NCI-H2196 (cell line): ENCODE measurements around the gene SKI.
"Not testable (repeated sequence)": the region's sequence is repeated elsewhere in the genome, so short reads cannot be mapped to it uniquely, and the experiment has no call there.

ENCODE experiments used
- DNase-seq: peaks from one replicate; lab custom pipeline; 2025; ENCODE audit not compliant: unreplicated experiment; lab: John Stamatoyannopoulos, UW

SKI gene

GRCh38 chr1:2290595-2291510, 62.7 kb downstream of the SKI start:
- no peak for DNase-seq

- DNase-seq, result no peak
These were observed 63.5 kb downstream of the SKI start for GRCh38 chr1:2291577-2291976.

DNA sequence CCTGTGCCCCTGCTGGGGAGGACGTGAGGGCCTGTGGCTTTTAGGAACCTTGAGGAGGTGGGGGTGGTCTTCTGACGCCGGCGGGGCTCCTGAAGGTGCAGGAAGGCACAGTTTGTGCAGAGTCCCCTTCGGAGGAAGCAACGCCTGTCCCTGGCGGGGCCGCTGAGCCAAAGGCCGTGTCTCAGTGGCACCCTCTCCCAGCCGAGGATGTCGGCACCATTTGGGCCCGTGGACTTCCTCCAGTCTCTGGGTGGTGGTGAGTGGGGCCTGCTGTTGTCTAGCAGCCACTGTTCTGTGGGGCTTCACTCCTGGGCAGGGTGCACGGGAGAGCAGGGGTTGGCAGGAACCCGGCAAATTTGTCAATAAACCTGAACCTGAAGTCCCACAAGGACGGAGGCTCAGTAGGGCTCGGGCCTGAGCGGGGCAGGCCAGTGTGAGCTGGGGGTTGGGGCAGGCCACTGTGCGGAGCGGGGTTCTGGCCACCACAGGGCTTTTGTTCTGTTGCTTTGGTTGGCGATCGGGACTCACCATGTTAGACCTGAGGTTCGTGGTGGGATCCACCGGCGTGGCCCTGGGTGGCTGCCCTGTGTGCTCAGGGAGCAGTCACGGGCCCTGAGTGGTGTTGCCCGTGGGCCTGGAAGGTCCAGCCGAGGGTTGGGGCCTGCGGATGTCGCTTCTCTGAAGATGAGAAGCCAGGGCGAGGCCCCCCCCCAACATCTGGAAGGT, 64.8 kb downstream of the SKI start:
- DNase-seq, result no peak

GRCh38 chr1:2294033-2294724, 66.1 kb downstream of the SKI start:
- DNase-seq, result no peak

DNA sequence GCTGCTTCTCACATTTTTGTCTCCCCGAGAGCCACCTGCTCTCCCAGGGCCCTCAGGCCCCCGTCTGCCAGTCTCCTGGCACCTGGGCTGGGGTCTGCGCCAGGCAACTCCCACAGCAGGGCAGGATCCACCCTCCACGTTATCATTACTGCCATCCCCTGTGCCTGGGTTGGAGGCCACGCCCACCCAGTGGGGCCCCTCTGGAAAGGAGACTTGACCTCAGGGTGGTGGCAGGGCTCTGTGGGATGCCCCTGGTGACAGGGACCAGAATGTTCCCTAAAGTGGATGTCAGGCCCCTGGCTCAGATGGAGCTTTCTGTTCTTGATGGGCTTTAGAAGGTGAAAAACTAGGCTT, 66.6 kb downstream of the SKI start:
- no peak for DNase-seq

- DNase-seq, result no peak
These were observed 67.4 kb downstream of the SKI start for GRCh38 chr1:2295526-2295925.

DNA sequence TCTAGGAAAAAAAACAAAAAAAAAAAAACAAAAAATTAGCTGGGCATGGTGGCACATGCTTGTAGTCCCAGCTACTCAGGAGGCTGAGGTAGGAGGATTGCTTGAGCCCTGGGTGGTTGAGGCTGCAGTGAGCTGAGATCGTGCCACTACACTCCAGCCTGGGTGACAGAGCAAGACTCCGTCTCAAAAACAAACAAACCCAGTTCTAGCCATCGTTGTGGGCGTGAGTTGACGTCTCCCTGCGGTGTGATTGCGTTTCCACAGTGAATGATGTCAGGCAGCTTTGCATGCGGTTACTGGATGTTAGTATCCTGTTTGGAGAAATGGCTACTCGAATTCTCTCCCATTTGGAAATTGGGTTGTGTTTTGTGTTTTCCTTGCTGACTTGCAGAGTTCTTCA, 68.1 kb downstream of the SKI start:
- DNase-seq, result not testable (repeated sequence)

GRCh38 chr1:2296614-2297013, 68.5 kb downstream of the SKI start:
- DNase-seq, result no peak

DNA sequence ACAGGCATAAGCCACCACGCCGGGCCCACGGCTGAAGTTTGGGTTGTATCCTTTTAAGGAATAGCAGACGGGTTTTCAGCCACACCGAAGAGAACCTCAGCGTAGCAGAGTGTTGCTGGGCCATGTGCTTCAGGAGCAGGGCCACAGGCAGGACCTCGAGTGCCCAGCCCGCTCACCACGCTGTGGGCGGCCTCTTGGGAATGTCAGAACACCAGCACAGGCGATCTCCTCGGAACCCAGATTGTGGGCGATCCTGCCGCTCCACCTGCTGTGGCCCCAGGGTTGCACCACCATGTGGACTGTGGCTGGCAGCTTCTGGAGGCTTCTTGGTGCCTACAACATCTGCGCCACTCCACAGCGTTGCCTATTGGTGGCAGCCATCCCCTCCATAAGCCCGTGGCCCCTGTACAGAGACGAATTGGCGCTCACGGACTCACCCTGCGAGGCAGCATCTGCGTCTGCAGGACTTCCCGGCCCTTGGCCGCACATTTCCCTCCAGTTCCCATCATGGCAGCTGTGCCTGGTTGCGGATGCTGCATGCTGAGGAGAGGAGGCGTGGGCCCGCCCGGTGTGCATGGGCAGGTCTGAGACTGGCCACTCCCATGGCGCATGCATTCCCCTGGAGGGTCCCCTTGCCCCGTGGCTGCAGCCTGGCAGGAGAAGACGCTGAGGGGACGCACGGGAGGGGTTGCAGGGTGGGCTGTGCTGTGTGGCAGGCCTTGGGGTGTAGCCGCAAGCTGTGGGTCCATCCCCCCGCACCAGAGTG, 69.3 kb downstream of the SKI start:
- no peak for DNase-seq

- no peak for DNase-seq
These were observed 70.6 kb downstream of the SKI start for GRCh38 chr1:2298685-2299084.

- no peak for DNase-seq
These were observed 71.1 kb downstream of the SKI start for GRCh38 chr1:2299131-2299627.

DNA sequence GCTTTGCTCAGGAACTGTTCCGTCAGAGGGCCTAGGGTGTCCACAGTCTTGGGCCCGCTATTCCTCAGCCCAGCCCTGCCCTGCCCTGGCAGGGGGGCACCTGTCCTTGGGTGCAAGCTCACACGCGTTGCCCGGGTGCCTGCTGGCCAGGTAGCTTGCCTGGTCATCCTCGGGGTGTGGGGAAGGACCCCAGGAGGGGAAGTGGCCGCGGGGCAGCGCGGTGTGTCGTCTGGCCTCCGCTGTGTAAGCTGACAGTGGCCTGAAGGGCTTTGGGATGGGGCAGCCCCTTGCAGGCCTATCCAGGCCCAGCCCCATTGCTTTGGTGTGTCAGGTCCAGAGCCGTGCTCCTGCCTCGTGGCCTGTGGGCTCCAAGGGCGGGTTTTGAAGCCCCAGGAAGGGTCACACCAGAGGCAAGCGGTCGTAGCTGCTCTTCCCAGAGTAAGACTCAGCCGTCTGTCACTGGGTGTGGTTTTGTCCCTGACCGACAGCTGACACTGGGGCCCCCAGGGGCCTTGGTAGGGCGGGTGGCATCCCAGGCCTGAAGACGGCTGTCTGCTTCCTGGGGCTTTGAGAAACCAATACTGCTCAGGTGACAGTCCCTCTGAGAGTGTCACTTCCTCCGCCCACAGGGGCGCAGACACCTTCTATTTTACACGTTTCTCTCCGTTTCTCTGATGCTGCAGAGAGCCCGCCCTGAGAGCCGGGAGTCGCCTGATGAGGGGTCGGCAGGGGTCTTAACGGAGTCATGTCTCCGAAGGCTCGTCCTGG, 72.1 kb downstream of the SKI start:
- DNase-seq, result no peak

DNA sequence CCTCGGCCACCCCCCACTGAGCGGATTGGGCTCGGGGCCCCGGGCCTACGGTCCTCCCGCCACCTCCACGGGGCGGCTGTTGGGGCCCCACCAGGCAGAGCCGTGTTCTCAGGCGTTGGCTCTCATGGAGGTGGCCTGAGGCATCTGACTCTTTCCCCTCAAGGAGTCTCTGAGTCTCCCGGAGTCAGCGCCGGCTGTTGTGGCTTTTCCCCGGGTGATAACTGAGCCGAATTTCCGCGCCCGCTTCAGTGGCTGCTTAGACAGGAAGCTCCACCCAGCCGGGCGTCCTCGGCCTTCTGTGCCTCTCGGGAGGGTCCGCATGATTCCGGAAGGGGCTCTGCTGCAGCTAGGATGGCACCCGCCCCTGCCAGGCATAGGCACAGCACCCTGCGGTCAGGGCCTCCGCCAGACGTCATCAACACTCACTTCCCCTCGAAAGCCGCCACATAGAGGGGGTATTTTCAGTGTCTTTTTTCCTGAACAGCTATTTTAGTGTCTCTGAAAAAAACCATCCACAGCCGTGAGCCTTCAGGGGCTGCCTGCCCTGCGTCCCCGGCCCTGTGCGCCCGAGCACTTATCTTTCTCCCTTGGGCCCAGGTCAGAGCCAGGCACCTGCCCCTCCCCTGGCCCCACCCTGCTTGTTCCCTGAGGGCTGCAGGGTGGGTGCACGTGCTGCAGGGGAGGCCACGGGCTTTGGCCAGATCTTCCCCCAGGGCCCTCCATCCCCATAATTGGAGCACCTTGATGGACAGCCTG, 72.9 kb downstream of the SKI start:
- no peak for DNase-seq

DNA sequence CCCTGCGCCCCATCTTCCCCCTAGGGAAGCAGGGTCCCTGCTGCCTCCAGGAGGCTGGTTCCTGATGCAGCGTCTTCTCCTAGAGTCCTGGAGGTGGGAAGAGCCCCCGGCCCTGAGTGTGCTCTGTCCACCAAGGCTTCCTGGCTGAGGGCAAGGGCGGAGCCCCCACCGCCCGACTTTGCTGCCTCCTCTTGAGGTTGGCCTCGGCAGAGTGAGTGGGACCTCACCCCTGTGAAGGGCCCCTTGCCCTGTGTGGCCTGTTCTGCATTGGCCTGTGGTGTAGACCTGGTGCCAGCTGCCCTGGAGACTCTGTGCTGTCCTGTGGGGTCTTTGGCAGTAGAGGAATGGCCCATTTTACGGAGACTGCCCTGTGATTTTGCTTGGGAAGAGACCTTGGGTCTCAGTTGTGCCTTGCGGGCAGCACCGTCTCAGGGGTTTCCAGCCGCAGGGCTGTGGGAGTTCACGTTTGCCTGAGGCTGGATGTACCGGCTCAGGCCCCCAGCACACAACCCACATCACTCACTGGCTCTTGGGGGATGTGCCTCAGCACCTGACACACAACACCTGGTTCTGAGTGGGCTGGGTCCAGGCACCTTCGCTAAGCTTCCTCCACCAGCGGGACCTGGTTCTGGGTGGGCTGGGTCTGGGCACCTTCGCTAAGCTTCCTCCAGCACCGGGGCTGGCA, 73.6 kb downstream of the SKI start:
- no peak for DNase-seq

DNA sequence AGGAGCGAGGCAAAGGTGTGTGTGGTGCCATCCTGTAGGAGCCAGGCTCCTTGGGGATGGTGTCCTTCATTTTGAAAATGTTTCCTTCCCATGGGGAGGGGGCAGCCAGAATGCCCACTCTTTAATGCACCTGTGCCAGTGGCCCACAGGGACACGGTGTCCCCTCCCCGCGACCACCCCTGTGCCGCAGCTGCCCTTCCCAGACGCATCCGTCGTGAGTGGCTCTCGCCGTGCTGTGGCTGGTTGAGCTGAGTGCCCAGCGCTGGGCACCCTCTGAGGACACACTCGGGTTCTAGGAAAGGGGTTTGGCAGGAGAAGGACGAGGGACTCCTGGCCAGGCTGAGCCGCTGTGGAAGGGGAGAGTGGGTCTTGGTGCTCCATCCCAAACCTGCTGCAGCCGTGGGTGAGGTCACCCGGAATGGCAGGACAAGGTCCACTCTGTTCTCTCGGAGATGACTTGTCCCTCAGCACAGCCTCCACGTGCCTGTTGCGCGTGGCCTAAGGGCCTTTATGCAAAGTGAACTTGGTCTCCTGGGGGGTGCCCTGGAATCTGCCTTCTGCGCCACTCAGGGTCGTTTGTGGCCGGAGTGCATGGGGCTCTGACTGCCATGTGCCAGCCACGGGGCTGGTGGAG, 74.3 kb downstream of the SKI start:
- no peak for DNase-seq

GRCh38 chr1:2303016-2303775, 75.1 kb downstream of the SKI start:
- no peak for DNase-seq

DNA sequence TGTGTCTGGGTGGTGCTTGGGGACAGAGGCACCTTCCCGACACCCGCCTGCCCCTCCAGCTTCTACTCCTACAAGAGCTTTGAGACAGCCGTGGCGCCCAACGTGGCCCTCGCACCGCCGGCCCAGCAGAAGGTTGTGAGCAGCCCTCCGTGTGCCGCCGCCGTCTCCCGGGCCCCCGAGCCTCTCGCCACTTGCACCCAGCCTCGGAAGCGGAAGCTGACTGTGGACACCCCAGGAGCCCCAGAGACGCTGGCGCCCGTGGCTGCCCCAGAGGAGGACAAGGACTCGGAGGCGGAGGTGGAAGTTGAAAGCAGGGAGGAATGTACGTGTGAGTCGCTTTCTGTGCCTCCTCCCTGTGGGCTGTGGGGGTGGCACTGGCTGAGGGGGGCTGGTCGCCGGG, 75.7 kb downstream of the SKI start:
- no peak for DNase-seq

DNA sequence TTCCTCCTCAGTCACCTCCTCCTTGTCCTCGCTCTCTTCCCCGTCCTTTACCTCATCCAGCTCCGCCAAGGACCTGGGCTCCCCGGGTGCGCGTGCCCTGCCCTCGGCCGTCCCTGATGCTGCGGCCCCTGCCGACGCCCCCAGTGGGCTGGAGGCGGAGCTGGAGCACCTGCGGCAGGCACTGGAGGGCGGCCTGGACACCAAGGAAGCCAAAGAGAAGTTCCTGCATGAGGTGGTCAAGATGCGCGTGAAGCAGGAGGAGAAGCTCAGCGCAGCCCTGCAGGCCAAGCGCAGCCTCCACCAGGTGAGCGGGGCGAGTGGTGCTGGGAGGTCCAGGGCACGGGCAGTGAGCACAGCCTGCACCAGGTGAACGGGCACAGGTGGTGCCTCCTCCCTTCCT, 76.2 kb downstream of the SKI start:
- DNase-seq, result no peak
